ENCODE measurements around the gene ZRANB1.

The ZRANB1 gene

GRCh38 chr10:125023862-125024496 lies 82.1 kb downstream of the ZRANB1 start:
- Histone ChIP-seq H3K9me3 (ENCODE audit: control insufficient read depth in 1 of 2, low read length in 2 of 2) (no peaks in the 10 kb centered on the region), H3K27me3 (ENCODE audit: control insufficient read depth in 1 of 2, insufficient read depth in 2 of 2, low read length in 2 of 2) (no peaks in the 10 kb centered on the region), H3K4me3 (ENCODE audit: low read depth in 1 of 2, low read length in 2 of 2) (peak overlapping the region; percentile 1 to 32), H3K27ac (ENCODE audit: low read depth, low read length) (no peak overlapping the region), H3K9ac (ENCODE audit: low read depth in 1 of 2, low read length in 2 of 2) (no peak overlapping the region), H3K4me1 (ENCODE audit: control insufficient read depth in 1 of 2, insufficient read depth in 2 of 2, low read length in 2 of 2) (peaks cover 28 to 32% of the 10 kb centered on the region in 2 donors), H3K36me3 (ENCODE audit: control insufficient read depth in 1 of 2, insufficient read depth in 2 of 2, low read length in 2 of 2) (peaks cover 3 to 33% of the 10 kb centered on the region in 2 donors)

- Histone ChIP-seq H3K36me3 (ENCODE audit: control insufficient read depth in 1 of 2, insufficient read depth in 2 of 2, low read length in 2 of 2) (peaks cover 3 to 33% of the 10 kb centered on the region in 2 donors), H3K9me3 (ENCODE audit: control insufficient read depth in 1 of 2, low read length in 2 of 2) (no peaks in the 10 kb centered on the region), H3K9ac (ENCODE audit: low read depth in 1 of 2, low read length in 2 of 2) (no peak overlapping the region), H3K4me3 (ENCODE audit: low read depth in 1 of 2, low read length in 2 of 2) (peak overlapping the region in 1 of 2 donors; percentile 28), H3K4me1 (ENCODE audit: control insufficient read depth in 1 of 2, insufficient read depth in 2 of 2, low read length in 2 of 2) (peaks cover 28 to 32% of the 10 kb centered on the region in 2 donors), H3K27ac (ENCODE audit: low read depth, low read length) (no peak overlapping the region), H3K27me3 (ENCODE audit: control insufficient read depth in 1 of 2, insufficient read depth in 2 of 2, low read length in 2 of 2) (no peaks in the 10 kb centered on the region)
Observed at GRCh38 chr10:125024497-125025234, 82.7 kb downstream of the ZRANB1 start.

- Histone ChIP-seq H3K36me3 (ENCODE audit: control insufficient read depth in 1 of 2, insufficient read depth in 2 of 2, low read length in 2 of 2) (peaks cover 4 to 37% of the 10 kb centered on the region in 2 donors), H3K27ac (ENCODE audit: low read depth, low read length) (no peak overlapping the region), H3K4me1 (ENCODE audit: control insufficient read depth in 1 of 2, insufficient read depth in 2 of 2, low read length in 2 of 2) (peaks cover 28 to 32% of the 10 kb centered on the region in 2 donors), H3K9ac (ENCODE audit: low read depth in 1 of 2, low read length in 2 of 2) (no peak overlapping the region), H3K4me3 (ENCODE audit: low read depth in 1 of 2, low read length in 2 of 2) (no peak overlapping the region), H3K27me3 (ENCODE audit: control insufficient read depth in 1 of 2, insufficient read depth in 2 of 2, low read length in 2 of 2) (no peaks in the 10 kb centered on the region), H3K9me3 (ENCODE audit: control insufficient read depth in 1 of 2, low read length in 2 of 2) (no peaks in the 10 kb centered on the region)
Observed at GRCh38 chr10:125025341-125025740, 83.4 kb downstream of the ZRANB1 start.

- Histone ChIP-seq H3K4me1 (ENCODE audit: control insufficient read depth in 1 of 2, insufficient read depth in 2 of 2, low read length in 2 of 2) (peaks cover 31 to 32% of the 10 kb centered on the region in 2 donors), H3K36me3 (ENCODE audit: control insufficient read depth in 1 of 2, insufficient read depth in 2 of 2, low read length in 2 of 2) (peaks cover 8 to 32% of the 10 kb centered on the region in 2 donors), H3K27me3 (ENCODE audit: control insufficient read depth in 1 of 2, insufficient read depth in 2 of 2, low read length in 2 of 2) (no peaks in the 10 kb centered on the region), H3K9me3 (ENCODE audit: control insufficient read depth in 1 of 2, low read length in 2 of 2) (no peaks in the 10 kb centered on the region), H3K4me3 (ENCODE audit: low read depth in 1 of 2, low read length in 2 of 2) (no peak overlapping the region), H3K9ac (ENCODE audit: low read depth in 1 of 2, low read length in 2 of 2) (no peak overlapping the region), H3K27ac (ENCODE audit: low read depth, low read length) (no peak overlapping the region)
Observed at GRCh38 chr10:125026036-125026931, 84.4 kb downstream of the ZRANB1 start.

GRCh38 chr10:125026974-125027735 lies 85.2 kb downstream of the ZRANB1 start:
- Histone ChIP-seq H3K4me1 (ENCODE audit: control insufficient read depth in 1 of 2, insufficient read depth in 2 of 2, low read length in 2 of 2) (peaks cover 31 to 32% of the 10 kb centered on the region in 2 donors), H3K36me3 (ENCODE audit: control insufficient read depth in 1 of 2, insufficient read depth in 2 of 2, low read length in 2 of 2) (peaks cover 9 to 31% of the 10 kb centered on the region in 2 donors), H3K4me3 (ENCODE audit: low read depth in 1 of 2, low read length in 2 of 2) (no peak overlapping the region), H3K9me3 (ENCODE audit: control insufficient read depth in 1 of 2, low read length in 2 of 2) (no peaks in the 10 kb centered on the region), H3K27me3 (ENCODE audit: control insufficient read depth in 1 of 2, insufficient read depth in 2 of 2, low read length in 2 of 2) (no peaks in the 10 kb centered on the region), H3K9ac (ENCODE audit: low read depth in 1 of 2, low read length in 2 of 2) (no peak overlapping the region), H3K27ac (ENCODE audit: low read depth, low read length) (no peak overlapping the region)

GRCh38 chr10:125027871-125028869 lies 86.2 kb downstream of the ZRANB1 start:
- Histone ChIP-seq H3K36me3 (ENCODE audit: control insufficient read depth in 1 of 2, insufficient read depth in 2 of 2, low read length in 2 of 2) (peaks cover 12 to 37% of the 10 kb centered on the region in 2 donors), H3K4me3 (ENCODE audit: low read depth in 1 of 2, low read length in 2 of 2) (no peak overlapping the region), H3K9me3 (ENCODE audit: control insufficient read depth in 1 of 2, low read length in 2 of 2) (no peaks in the 10 kb centered on the region), H3K4me1 (ENCODE audit: control insufficient read depth in 1 of 2, insufficient read depth in 2 of 2, low read length in 2 of 2) (peaks cover 25% of the 10 kb centered on the region in 2 donors), H3K9ac (ENCODE audit: low read depth in 1 of 2, low read length in 2 of 2) (no peak overlapping the region), H3K27me3 (ENCODE audit: control insufficient read depth in 1 of 2, insufficient read depth in 2 of 2, low read length in 2 of 2) (no peaks in the 10 kb centered on the region), H3K27ac (ENCODE audit: low read depth, low read length) (no peak overlapping the region)

GRCh38 chr10:125029584-125030242 lies 87.8 kb downstream of the ZRANB1 start:
- no peak overlapping the region for H3K9ac ChIP-seq (ENCODE audit: low read depth in 1 of 2, low read length in 2 of 2)
- H3K4me1 ChIP-seq (ENCODE audit: control insufficient read depth in 1 of 2, insufficient read depth in 2 of 2, low read length in 2 of 2) = peaks cover 11 to 12% of the 10 kb centered on the region in 2 donors
- no peak overlapping the region for H3K4me3 ChIP-seq (ENCODE audit: low read depth in 1 of 2, low read length in 2 of 2)
- peaks cover 13 to 31% of the 10 kb centered on the region in 2 donors for H3K36me3 ChIP-seq (ENCODE audit: control insufficient read depth in 1 of 2, insufficient read depth in 2 of 2, low read length in 2 of 2)
- no peaks in the 10 kb centered on the region for H3K9me3 ChIP-seq (ENCODE audit: control insufficient read depth in 1 of 2, low read length in 2 of 2)
- no peaks in the 10 kb centered on the region for H3K27me3 ChIP-seq (ENCODE audit: control insufficient read depth in 1 of 2, insufficient read depth in 2 of 2, low read length in 2 of 2)
- H3K27ac ChIP-seq (ENCODE audit: low read depth, low read length) = no peak overlapping the region

GRCh38 chr10:125030567-125031197 lies 88.8 kb downstream of the ZRANB1 start:
- Histone ChIP-seq H3K4me1 (ENCODE audit: control insufficient read depth in 1 of 2, insufficient read depth in 2 of 2, low read length in 2 of 2) (peaks cover 1 to 8% of the 10 kb centered on the region in 2 donors), H3K27ac (ENCODE audit: low read depth, low read length) (no peak overlapping the region), H3K4me3 (ENCODE audit: low read depth in 1 of 2, low read length in 2 of 2) (no peak overlapping the region), H3K9me3 (ENCODE audit: control insufficient read depth in 1 of 2, low read length in 2 of 2) (no peaks in the 10 kb centered on the region), H3K9ac (ENCODE audit: low read depth in 1 of 2, low read length in 2 of 2) (no peak overlapping the region), H3K27me3 (ENCODE audit: control insufficient read depth in 1 of 2, insufficient read depth in 2 of 2, low read length in 2 of 2) (no peaks in the 10 kb centered on the region), H3K36me3 (ENCODE audit: control insufficient read depth in 1 of 2, insufficient read depth in 2 of 2, low read length in 2 of 2) (peaks cover 13 to 41% of the 10 kb centered on the region in 2 donors)

Data from duodenal mucosa (tissue), 2 donors.